Activated CD8-positive, alpha-beta T cell treated with anti-CD3 and anti-CD28 coated beads, Interleukin-2, amount 10 ng/mL, durations not matched to agents 7 days and 5 days (primary cell): ENCODE results near the gene C11orf65. TPM values are rescaled to one million over a fixed set of nuclear protein-coding genes. Genes with fewer than 3 reads are reported as not detected.
"Not testable (repeated sequence)": the region's sequence is repeated elsewhere in the genome, so short reads cannot be mapped to it uniquely, and the experiment has no call there.

ENCODE experiments used
- ATAC-seq: fragments of 150-1000 bp; cut with Tn5 transposase; one replicate; pipeline ENCODE4 v1.10.0; 2021; ENCODE audit warnings: moderate library complexity
- CTCF ChIA-PET: fragments of 350-600 bp; sonication (Branson Sonifier 250); formaldehyde crosslinking; loops from one replicate; lab custom pipeline; 2021; ENCODE audit warnings: antibody characterized with exemption; lab: Charles Lee
- POLR2A ChIA-PET: fragments of 350-600 bp; sonication (Branson Sonifier 250); formaldehyde crosslinking; loops from one replicate; lab custom pipeline; 2021; ENCODE audit warnings: antibody characterized with exemption; lab: Charles Lee
- DNase-seq: peaks from one replicate; pipeline ENCODE4 v3.0.0-alpha.2; 2020
- H3K27ac Mint-ChIP-seq: one replicate; pipeline ENCODE4 v1.8.0; 2021; ENCODE audit warnings: mild to moderate bottlenecking, mixed read lengths
- H3K27me3 Mint-ChIP-seq: one replicate; pipeline ENCODE4 v1.8.0; 2021; ENCODE audit warnings: low read depth, mixed read lengths
- H3K36me3 Mint-ChIP-seq: one replicate; pipeline ENCODE4 v1.8.0; 2021; ENCODE audit warnings: low read depth, mixed read lengths
- H3K4me1 Mint-ChIP-seq: one replicate; pipeline ENCODE4 v1.8.0; 2021; ENCODE audit warnings: low read depth, mixed read lengths
- H3K4me3 Mint-ChIP-seq: one replicate; pipeline ENCODE4 v1.8.0; 2021; ENCODE audit warnings: mild to moderate bottlenecking, mixed read lengths
- H3K9me3 Mint-ChIP-seq: one replicate; pipeline ENCODE4 v1.8.0; 2022; ENCODE audit warnings: mixed read lengths; ENCODE audit not compliant: insufficient read depth
- total RNA-seq, 2 experiments: library from RNA; stranded (reverse); gene quantifications; one replicate each; pipeline ENCODE4 v1.2.3, GENCODE V29; 2021

Gene C11orf65
- total RNA-seq, 2 experiments from 2014 or later = 0.74 to 0.83 TPM

GRCh38 chr11:108398439-108398838 lies 68.9 kb downstream of the C11orf65 start:
- no peaks in the 10 kb centered on the region for H3K4me1 Mint-ChIP-seq
- H3K27ac Mint-ChIP-seq = no peak overlapping the region
- no peaks in the 10 kb centered on the region for H3K36me3 Mint-ChIP-seq
- ChIA-PET POLR2A (no interaction called here), CTCF (no interaction called here)
- no peak overlapping the region for H3K4me3 Mint-ChIP-seq
- DNase-seq (no peak), ATAC-seq (no peak)
- no peaks in the 10 kb centered on the region for H3K9me3 Mint-ChIP-seq
- no peaks in the 10 kb centered on the region for H3K27me3 Mint-ChIP-seq

GRCh38 chr11:108396672-108397071 lies 70.7 kb downstream of the C11orf65 start:
- H3K4me1 Mint-ChIP-seq, ATAC-seq, H3K9me3 Mint-ChIP-seq, H3K27me3 Mint-ChIP-seq, H3K36me3 Mint-ChIP-seq, H3K4me3 Mint-ChIP-seq, H3K27ac Mint-ChIP-seq, DNase-seq, POLR2A ChIA-PET, CTCF ChIA-PET: not testable (repeated sequence)

GRCh38 chr11:108394744-108395284 lies 72.5 kb downstream of the C11orf65 start:
- H3K27me3 Mint-ChIP-seq = no peaks in the 10 kb centered on the region
- H3K36me3 Mint-ChIP-seq = no peaks in the 10 kb centered on the region
- H3K9me3 Mint-ChIP-seq = no peaks in the 10 kb centered on the region
- no peak for ATAC-seq
- CTCF ChIA-PET = no interaction called here
- POLR2A ChIA-PET = no interaction called here
- H3K4me3 Mint-ChIP-seq = no peak overlapping the region
- no peak for DNase-seq
- H3K27ac Mint-ChIP-seq = no peak overlapping the region
- H3K4me1 Mint-ChIP-seq = no peaks in the 10 kb centered on the region

- no peaks in the 10 kb centered on the region for H3K9me3 Mint-ChIP-seq
- CTCF ChIA-PET = no interaction called here
Observed at GRCh38 chr11:108393046-108393445, 74.3 kb downstream of the C11orf65 start.

GRCh38 chr11:108392353-108392752 lies 75.0 kb downstream of the C11orf65 start:
- Mint-ChIP-seq H3K4me3 (no peak overlapping the region), H3K4me1 (no peaks in the 10 kb centered on the region), H3K27me3 (no peaks in the 10 kb centered on the region), H3K27ac (no peak overlapping the region), H3K36me3 (no peaks in the 10 kb centered on the region), H3K9me3 (no peaks in the 10 kb centered on the region)
- POLR2A ChIA-PET = no interaction called here
- CTCF ChIA-PET = no interaction called here
- ATAC-seq = no peak
- DNase-seq = no peak

More at GRCh38 chr11:108393046-108393445, 74.3 kb downstream of the C11orf65 start:
- DNase-seq = no peak
- Mint-ChIP-seq H3K4me3 (no peak overlapping the region), H3K4me1 (no peaks in the 10 kb centered on the region), H3K27ac (no peak overlapping the region), H3K27me3 (no peaks in the 10 kb centered on the region), H3K36me3 (no peaks in the 10 kb centered on the region)
- ATAC-seq = no peak
- POLR2A ChIA-PET = no interaction called here

- Mint-ChIP-seq H3K4me3 (no peak overlapping the region), H3K36me3 (no peaks in the 10 kb centered on the region), H3K9me3 (no peaks in the 10 kb centered on the region), H3K27ac (no peak overlapping the region), H3K4me1 (no peaks in the 10 kb centered on the region), H3K27me3 (no peaks in the 10 kb centered on the region)
- DNase-seq = no peak
- ATAC-seq = no peak
- POLR2A ChIA-PET = no interaction called here
- CTCF ChIA-PET = no interaction called here
Observed at GRCh38 chr11:108388576-108388975, 78.8 kb downstream of the C11orf65 start.

GRCh38 chr11:108373505-108373904 lies 93.8 kb downstream of the C11orf65 start:
- ATAC-seq, H3K9me3 Mint-ChIP-seq, CTCF ChIA-PET, H3K27ac Mint-ChIP-seq, H3K4me1 Mint-ChIP-seq, POLR2A ChIA-PET, DNase-seq, H3K4me3 Mint-ChIP-seq, H3K27me3 Mint-ChIP-seq: not testable (repeated sequence)
- H3K36me3 Mint-ChIP-seq = peaks cover 31% of the 10 kb centered on the region

- H3K27ac Mint-ChIP-seq = no peak overlapping the region
- peaks cover 51% of the 10 kb centered on the region for H3K36me3 Mint-ChIP-seq
- H3K27me3 Mint-ChIP-seq = no peaks in the 10 kb centered on the region
- DNase-seq = no peak
- H3K9me3 Mint-ChIP-seq = no peaks in the 10 kb centered on the region
- ATAC-seq = no peak
- CTCF ChIA-PET = no interaction called here
- H3K4me1 Mint-ChIP-seq = no peaks in the 10 kb centered on the region
- POLR2A ChIA-PET = no interaction called here
- H3K4me3 Mint-ChIP-seq = no peak overlapping the region
Observed at GRCh38 chr11:108370990-108371389, 96.3 kb downstream of the C11orf65 start.

GRCh38 chr11:108370315-108370714 lies 97.0 kb downstream of the C11orf65 start:
- peaks cover 55% of the 10 kb centered on the region for H3K36me3 Mint-ChIP-seq
- no peak for DNase-seq
- H3K27me3 Mint-ChIP-seq = no peaks in the 10 kb centered on the region
- no peaks in the 10 kb centered on the region for H3K9me3 Mint-ChIP-seq
- no peak for ATAC-seq
- no peaks in the 10 kb centered on the region for H3K4me1 Mint-ChIP-seq
- H3K27ac Mint-ChIP-seq = no peak overlapping the region
- no peak overlapping the region for H3K4me3 Mint-ChIP-seq
- ChIA-PET POLR2A (no interaction called here), CTCF (no interaction called here)

- H3K9me3 Mint-ChIP-seq = no peaks in the 10 kb centered on the region
- POLR2A ChIA-PET = no interaction called here
- no peak overlapping the region for H3K4me3 Mint-ChIP-seq
- H3K4me1 Mint-ChIP-seq = no peaks in the 10 kb centered on the region
- no peaks in the 10 kb centered on the region for H3K27me3 Mint-ChIP-seq
- ATAC-seq (no peak), DNase-seq (no peak)
- peaks cover 66% of the 10 kb centered on the region for H3K36me3 Mint-ChIP-seq
- CTCF ChIA-PET = no interaction called here
- H3K27ac Mint-ChIP-seq = no peak overlapping the region
Observed at GRCh38 chr11:108369064-108369463, 98.3 kb downstream of the C11orf65 start.

GRCh38 chr11:108368134-108368533 lies 99.2 kb downstream of the C11orf65 start:
- DNase-seq (no peak), ATAC-seq (no peak)
- Mint-ChIP-seq H3K9me3 (no peaks in the 10 kb centered on the region), H3K4me1 (no peaks in the 10 kb centered on the region), H3K4me3 (no peak overlapping the region), H3K27me3 (no peaks in the 10 kb centered on the region), H3K27ac (no peak overlapping the region), H3K36me3 (peaks cover 67% of the 10 kb centered on the region)
- ChIA-PET POLR2A (no interaction called here), CTCF (no interaction called here)

GRCh38 chr11:108364159-108364558 lies 103.2 kb downstream of the C11orf65 start:
- no peak overlapping the region for H3K27ac Mint-ChIP-seq
- H3K4me1 Mint-ChIP-seq = no peaks in the 10 kb centered on the region
- ATAC-seq (no peak), DNase-seq (no peak)
- H3K4me3 Mint-ChIP-seq = no peak overlapping the region
- ChIA-PET POLR2A (no interaction called here), CTCF (no interaction called here)
- peaks cover 50% of the 10 kb centered on the region for H3K36me3 Mint-ChIP-seq
- no peaks in the 10 kb centered on the region for H3K9me3 Mint-ChIP-seq
- no peaks in the 10 kb centered on the region for H3K27me3 Mint-ChIP-seq

GRCh38 chr11:108351468-108351867 lies 115.9 kb downstream of the C11orf65 start:
- H3K4me1 Mint-ChIP-seq = no peaks in the 10 kb centered on the region
- POLR2A ChIA-PET = no interaction called here
- peaks cover 68% of the 10 kb centered on the region for H3K36me3 Mint-ChIP-seq
- H3K27me3 Mint-ChIP-seq = no peaks in the 10 kb centered on the region
- CTCF ChIA-PET = no interaction called here
- H3K27ac Mint-ChIP-seq = no peak overlapping the region
- no peak for ATAC-seq
- DNase-seq = no peak
- no peaks in the 10 kb centered on the region for H3K9me3 Mint-ChIP-seq
- no peak overlapping the region for H3K4me3 Mint-ChIP-seq
